Upper lobe of left lung (tissue), 4 donors: ENCODE measurements around the gene NPR3.

ENCODE experiments used
- POLR2A ChIP-seq, 4 donors: fragments of 450-650 bp; IDR thresholded peaks; one replicate each; pipeline ENCODE4 v1.5.1; 2016 to 2017; ENCODE audit warnings: antibody characterized with exemption in 4 of 4, mild to moderate bottlenecking in 2 of 4
- POLR2AphosphoS5 ChIP-seq, 2 donors: sonication (generic); formaldehyde crosslinking; IDR thresholded peaks; one replicate each; pipeline ENCODE4 v1.5.1; 2017; ENCODE audit warnings: antibody characterized with exemption in 2 of 2
- TF ChIP-seq, protein P1 (sequence below), 6 experiments: fragments of 450-650 bp in 4 of 6; fragments of 200-600 bp in 2 of 6; sonication (generic) in 2 of 6; IDR thresholded peaks; one replicate each; pipeline ENCODE4 v1.5.1; 2016 to 2019; ENCODE audit warnings: antibody characterized with exemption in 6 of 6

- TF ChIP-seq, protein P1, sequence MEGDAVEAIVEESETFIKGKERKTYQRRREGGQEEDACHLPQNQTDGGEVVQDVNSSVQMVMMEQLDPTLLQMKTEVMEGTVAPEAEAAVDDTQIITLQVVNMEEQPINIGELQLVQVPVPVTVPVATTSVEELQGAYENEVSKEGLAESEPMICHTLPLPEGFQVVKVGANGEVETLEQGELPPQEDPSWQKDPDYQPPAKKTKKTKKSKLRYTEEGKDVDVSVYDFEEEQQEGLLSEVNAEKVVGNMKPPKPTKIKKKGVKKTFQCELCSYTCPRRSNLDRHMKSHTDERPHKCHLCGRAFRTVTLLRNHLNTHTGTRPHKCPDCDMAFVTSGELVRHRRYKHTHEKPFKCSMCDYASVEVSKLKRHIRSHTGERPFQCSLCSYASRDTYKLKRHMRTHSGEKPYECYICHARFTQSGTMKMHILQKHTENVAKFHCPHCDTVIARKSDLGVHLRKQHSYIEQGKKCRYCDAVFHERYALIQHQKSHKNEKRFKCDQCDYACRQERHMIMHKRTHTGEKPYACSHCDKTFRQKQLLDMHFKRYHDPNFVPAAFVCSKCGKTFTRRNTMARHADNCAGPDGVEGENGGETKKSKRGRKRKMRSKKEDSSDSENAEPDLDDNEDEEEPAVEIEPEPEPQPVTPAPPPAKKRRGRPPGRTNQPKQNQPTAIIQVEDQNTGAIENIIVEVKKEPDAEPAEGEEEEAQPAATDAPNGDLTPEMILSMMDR (IDR thresholded peaks at IDR 0.05): no peak
- TF ChIP-seq POLR2A (IDR thresholded peaks at IDR 0.05) (no peak), POLR2AphosphoS5 (IDR thresholded peaks at IDR 0.05) (no peak)
Observed at GRCh38 chr5:32790411-32790951, 79.4 kb downstream of the NPR3 start.
